Activated T-helper 1 cell treated with anti-CD3 and anti-CD28 coated beads, Interleukin-2, amount 50 U/mL, for 16 hours (primary cell): ENCODE results near the gene FSIP1.

ENCODE experiments used
- DNase-seq, 2 donors: peaks; one replicate each; pipeline ENCODE4 v3.0.0-alpha.2; 2020; ENCODE audit warnings: low read depth in 1 of 2, low spot score in 1 of 2

Gene FSIP1

DNA sequence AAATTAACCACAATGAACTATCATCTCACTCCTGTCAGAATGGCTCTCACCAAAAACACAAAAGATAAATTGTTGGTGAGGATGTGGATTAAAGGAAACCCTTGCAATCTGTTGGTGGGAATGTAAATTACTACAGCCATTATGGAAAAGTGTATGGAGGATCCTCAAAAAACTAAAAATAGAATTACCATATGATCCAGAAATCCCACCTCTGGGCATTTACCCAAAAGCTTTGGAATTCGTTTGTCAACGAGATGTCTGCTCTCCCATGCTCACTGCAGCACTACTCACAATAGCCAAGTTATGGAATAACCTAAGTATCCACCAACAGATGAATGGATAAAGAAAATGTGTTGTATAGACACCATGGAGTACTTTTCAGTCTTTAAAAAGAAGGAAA, 21.6 kb downstream of the FSIP1 start:
- no peak for DNase-seq

DNA sequence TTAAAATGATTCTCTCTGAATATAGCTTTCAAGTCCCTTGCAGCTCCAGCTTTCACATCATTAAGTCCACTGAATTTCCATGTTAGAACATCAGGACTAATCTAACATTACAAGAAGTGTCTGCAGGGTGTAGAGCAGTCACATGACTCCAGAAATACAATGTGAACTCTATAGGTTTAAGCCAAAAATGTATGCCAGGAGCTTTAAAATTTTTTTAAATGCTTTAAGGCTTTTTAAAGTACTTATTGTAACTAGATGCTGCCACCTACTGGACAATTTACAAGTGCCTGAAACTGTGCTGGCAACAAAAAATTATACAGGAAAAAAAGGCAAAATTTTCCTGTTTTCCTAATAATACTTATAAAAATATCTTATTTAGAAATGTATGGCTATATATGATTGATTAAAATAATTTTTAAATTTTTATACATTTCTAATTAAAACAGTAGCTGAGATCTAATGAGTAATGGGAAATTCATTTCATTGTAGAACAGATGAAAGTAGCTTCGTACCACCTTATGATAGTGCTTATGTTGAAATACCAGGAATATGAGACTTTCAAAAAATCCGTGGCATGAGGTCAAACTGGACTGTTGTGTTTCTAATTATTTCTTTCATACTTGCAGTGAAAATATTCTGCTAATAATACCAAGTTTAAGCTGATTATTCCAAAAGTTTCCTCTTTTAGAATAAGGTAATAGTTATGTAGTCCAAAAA, 25.7 kb downstream of the FSIP1 start:
- DNase-seq: no peak

DNA sequence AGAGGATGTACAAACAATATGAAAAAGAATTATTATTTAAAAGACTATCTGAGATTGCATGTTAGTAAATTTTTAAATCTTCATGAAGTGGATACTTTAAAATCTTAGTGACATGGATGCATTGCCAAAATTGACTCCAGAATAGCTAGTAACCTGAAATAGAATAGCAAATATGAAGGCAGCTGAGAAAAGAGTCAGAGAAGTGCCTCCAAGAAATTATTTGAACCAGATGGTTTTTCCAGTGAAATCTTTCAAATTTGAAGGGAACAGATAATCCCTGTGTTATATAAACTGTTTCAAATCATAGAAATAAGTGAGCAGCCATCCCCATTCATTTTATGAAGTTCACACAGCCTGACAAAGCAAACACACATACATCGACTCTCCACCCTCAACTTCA, 29.6 kb downstream of the FSIP1 start:
- DNase-seq: no peak

- no peak for DNase-seq
Observed at GRCh38 chr15:39752246-39752645, 30.4 kb downstream of the FSIP1 start.

DNA sequence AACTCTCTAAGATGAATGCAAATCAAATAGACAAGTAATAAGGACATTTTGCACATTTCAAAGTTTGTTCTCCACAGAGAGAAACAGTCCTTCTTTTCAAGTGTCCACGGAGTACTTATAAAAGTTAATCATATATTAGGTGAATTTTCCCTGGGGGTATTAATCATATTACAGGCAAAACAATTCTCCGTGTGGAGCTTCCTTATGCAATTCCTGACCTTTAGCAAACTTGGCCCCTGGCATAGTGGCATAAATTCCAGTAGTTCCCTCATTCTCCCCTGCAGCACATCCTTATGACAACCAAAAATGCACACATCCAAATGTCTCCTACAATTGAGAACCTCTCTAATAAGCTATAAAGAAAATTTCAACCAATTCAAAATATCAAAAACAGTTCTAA, 34.4 kb downstream of the FSIP1 start:
- no peak for DNase-seq

DNA sequence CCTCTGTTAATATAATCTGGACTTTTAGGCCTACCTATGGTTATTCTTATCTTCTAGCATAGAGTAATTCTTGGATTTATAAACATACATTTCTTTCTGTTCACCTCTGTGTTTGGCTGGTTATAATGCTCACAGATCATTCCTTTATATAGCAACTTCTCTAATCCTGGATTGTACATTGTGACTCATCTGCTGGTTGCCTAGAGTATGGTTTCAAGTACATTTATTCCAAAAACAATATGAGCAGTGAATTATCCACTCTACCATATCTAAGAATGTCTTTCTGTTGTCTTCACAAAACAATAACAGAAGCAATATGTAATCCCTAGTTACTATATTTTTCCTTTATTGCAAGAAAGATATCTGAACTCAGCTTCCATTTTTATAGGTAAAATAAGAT, 35.3 kb downstream of the FSIP1 start:
- DNase-seq: no peak

DNA sequence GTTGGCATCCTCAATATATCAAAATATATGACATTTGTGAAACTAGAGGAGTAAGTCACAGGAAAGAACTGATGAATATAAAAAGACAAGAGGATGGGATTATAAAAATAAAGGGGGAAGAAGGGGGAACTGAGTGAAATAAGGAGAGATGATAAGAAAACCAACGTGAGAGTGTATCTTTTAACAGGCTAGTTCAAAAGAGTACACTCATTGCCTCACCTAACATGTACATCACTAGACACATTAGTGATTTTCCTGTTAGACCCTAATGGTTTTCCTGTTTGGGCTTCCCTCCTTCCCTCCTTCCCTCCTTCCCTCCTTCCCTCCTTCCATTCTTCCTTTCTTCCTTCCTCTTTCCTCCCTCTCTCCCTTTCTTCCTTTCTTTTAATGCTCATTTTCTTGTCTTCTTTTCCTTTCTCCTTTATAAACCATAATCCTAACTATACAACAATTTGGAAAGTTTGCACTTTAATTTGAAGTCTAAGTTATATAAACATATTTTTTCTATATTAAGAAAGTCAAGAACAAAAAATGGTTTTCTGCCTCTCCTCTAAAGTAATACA, 35.8 kb downstream of the FSIP1 start:
- no peak for DNase-seq

GRCh38 chr15:39746176-39746575, 36.5 kb downstream of the FSIP1 start:
- DNase-seq: no peak

DNA sequence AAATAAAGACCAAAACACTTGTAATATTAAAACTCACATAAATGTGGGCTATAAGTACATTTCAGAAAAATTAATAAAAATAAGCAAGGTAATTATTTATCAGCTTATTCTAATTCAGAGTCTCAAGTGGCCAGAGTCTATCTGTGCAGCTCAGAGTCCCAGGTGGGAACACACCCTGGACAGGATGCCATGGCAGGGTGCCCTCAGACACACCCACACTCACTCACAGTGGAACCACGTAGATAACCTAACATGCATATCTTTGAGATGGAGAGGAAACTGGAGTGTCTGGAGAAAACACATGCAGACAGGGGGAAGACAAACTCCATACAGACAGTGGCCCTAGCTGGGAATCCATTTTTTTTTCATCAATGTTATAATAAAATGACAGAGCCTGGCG, 37.2 kb downstream of the FSIP1 start:
- DNase-seq: no peak

DNA sequence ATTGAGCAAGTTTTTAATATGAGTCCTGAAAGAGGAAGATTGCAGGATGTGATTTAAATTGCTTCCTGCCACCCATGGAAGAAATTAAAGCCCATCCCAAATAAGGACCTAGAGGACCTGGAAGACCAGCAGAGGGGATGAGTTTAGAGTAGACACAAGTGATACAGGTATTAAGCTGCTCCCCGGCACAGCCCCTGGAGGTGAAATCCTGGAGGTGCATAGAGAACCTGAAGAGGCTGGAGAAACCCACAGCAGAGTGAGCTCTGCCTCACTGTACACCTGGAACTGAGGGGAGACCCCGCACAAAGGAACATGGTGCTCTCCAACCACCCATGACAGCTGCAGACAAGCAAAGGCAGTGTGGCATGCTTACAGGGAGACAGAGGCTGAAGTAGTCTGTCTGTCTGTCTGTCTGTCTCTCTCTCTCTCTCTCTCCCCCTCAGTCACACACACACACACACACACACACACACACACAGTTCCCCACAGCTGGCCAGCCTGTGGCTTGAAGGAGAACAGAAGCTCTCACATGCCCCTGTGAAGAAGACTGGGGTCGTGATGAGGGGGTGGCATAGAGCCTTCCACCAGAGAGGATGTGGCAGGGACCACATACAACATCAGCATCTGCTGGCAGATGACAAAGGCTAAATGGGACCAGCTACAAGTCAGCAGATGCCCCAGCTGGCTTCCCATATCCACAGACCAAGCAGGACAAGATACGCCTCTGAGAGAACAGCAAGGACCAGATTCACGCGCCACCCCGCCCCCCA, 38.1 kb downstream of the FSIP1 start:
- no peak for DNase-seq

- no peak for DNase-seq
Observed at GRCh38 chr15:39743611-39744010, 39.0 kb downstream of the FSIP1 start.

GRCh38 chr15:39741258-39741657, 41.4 kb downstream of the FSIP1 start:
- no peak for DNase-seq

GRCh38 chr15:39738998-39739397, 43.6 kb downstream of the FSIP1 start:
- no peak for DNase-seq

DNA sequence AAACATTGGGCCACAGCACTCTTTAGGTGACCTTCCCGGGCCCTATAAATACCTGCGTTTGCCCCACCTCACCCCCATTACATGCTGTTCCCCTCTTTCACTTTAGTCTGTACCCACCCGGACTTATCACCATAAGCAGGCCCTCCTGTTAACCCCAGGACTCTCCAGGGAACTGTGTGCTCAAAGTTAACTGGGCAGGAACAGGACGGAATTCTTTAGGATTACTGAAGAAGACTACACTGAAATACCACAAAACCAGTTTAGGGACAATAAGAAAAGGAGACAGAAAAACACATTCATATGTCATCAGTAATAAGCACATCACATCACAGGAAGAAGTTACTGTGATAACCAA, 45.5 kb downstream of the FSIP1 start:
- DNase-seq: no peak

- DNase-seq: no peak
Observed at GRCh38 chr15:39736412-39737195, 46.0 kb downstream of the FSIP1 start.

- no peak for DNase-seq
Observed at GRCh38 chr15:39735120-39735717, 47.4 kb downstream of the FSIP1 start.

DNA sequence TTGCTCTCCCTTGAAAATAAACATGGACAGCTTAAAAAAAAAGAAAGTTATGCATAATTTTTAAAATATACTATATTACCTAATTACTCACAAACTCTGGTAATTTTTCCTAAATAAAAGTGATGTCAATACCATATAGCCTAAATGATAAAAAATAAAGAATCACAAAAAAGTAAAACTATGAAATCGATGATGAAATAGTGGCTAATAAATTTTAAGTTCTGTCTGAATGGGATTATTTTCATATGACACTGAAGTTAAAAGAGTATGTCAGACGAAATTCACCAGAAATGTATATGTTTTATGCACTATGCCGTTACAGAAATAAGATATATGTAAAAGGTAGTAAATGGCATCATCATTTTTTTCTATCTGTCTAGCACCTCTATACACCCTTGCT, 51.4 kb downstream of the FSIP1 start:
- DNase-seq: no peak

DNA sequence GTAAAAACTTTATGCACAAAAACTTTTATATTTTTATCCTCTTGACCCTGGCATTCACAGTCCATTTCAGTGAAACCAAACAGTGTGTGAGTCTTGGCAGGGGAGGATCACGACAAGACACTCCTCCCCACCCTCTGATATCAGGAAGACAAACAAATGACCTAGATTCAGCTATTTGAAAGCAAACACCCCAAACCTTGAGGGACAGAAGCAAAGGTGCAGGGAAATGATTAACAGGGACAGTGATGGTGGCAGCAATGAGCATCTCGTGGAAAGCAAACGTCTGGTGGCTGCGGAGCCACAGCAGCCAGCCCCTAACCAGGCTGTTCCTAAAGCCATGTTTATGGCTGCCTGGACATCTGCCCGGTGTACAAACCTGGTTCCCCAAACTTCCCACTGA, 52.1 kb downstream of the FSIP1 start:
- DNase-seq: no peak

DNA sequence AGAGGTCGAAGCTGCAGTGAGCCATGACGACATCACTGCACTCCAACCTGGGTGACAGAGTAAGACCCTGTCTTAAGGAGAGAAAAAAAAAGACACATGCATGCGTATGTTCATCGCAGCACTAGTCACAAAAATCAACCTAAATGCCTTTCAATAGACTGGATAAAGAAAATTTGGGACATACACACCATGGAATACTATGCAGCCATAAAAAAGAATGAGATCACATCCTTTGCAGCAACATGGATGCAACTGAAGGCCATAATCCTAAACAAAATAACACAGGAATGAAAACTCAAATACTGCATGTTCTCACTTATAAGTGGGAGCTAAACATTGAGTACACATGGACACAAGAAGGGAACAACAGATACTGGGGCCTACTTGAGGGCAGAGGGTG, 53.1 kb downstream of the FSIP1 start:
- no peak for DNase-seq

DNA sequence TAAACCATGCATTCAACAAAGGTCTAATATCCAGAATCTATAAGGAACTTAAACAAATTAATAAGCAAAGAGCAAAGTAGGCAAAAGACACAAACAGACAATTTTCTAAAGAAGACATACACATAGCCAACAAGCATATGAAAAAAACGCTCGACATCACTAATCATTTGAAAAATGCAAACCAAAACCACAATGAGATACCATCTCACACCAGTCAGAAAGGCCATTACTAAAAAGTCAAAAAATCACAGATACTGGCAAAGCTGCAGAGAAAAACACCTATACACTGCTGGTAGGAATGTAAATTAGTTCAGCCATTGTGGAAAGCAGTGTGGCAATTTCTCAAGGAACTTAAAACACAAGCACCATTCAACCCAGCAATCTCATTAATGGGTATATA, 53.8 kb downstream of the FSIP1 start:
- no peak for DNase-seq

GRCh38 chr15:39721893-39722292, 60.7 kb downstream of the FSIP1 start:
- DNase-seq: no peak
